ES-I3 (cell line): ENCODE results near the gene WRAP53.
A peak's percentile ranks its signal among the peaks of the same experiment; 100 is the strongest.

ENCODE experiments used
- H3K36me3 ChIP-seq: 2 replicates; pipeline ENCODE4 v1.6.1; 2013; ENCODE audit warnings: mild to moderate bottlenecking, low read length, control low read depth, moderate library complexity; ENCODE audit not compliant: insufficient read depth
- H3K4me1 ChIP-seq: 2 replicates; pipeline ENCODE4 v1.6.1; 2013; ENCODE audit warnings: mild to moderate bottlenecking, control low read depth, low read length; ENCODE audit not compliant: insufficient read depth
- H3K9ac ChIP-seq: 2 replicates; pipeline ENCODE4 v1.6.1; 2013; ENCODE audit warnings: low read depth, mild to moderate bottlenecking, low read length, moderate library complexity
- H3K9me3 ChIP-seq: 2 replicates; pipeline ENCODE4 v1.6.1; 2013; ENCODE audit warnings: mild to moderate bottlenecking, low read length, moderate library complexity; ENCODE audit not compliant: control insufficient read depth, insufficient read depth

Gene WRAP53

DNA sequence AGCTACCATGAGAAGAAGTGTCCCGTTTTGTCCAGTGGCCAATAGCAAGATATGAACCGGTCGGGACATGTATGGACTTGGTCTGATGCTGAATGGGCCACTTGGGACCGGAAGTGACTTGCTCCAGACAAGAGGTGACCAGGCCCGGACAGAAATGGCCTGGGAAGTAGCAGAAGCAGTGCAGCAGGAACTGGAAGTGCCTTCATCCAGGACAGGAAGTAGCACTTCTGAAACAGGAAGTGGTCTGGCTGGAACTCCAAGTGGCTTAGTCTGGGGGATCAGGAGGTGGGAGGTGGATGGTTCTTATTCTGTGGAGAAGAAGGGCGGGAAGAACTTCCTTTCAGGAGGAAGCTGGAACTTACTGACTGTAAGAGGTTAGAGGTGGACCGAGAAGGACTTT lies 22.0 kb downstream of the WRAP53 start:
- Histone ChIP-seq H3K9ac (no peak overlapping the region), H3K9me3 (no peaks in the 10 kb centered on the region), H3K4me1 (peaks cover 17% of the 10 kb centered on the region), H3K36me3 (no peaks in the 10 kb centered on the region)

DNA sequence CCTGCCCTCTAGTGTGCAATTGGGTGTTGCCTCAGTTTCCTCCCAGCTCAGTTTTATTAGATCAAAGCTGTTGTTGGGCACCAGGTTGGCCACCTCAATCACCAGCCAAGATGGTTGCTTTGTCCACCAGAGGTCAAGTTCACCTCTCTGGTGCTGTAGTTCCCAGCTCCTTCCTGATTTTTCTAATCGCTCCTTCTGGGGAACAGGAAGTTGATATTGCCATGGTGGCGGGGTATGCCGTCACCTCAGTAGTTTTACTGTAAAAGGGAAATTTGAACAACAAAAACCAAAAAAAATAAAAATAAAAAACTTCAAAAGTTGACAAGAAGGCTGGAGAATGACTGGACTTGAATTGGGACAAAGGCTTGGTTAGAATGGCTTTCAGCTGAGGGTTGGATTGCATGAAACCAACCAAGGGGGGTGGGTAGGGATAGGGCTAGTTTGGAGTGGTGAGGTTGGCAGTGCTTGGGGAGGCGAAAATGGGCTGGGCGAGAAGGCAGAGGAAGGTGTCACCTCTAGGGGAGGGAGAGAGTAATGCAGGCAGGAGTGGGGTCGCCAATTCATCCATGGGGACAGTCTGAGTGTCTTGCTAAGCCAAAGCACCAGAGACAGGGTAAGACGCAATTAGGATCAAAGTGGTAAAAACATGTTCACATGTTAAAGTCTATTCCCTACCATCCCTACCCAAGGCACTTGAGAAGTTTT lies 22.9 kb downstream of the WRAP53 start:
- Histone ChIP-seq H3K9me3 (no peaks in the 10 kb centered on the region), H3K36me3 (no peaks in the 10 kb centered on the region), H3K9ac (no peak overlapping the region), H3K4me1 (peaks cover 21% of the 10 kb centered on the region)

GRCh38 chr17:7712111-7712771 lies 24.0 kb downstream of the WRAP53 start:
- Histone ChIP-seq H3K4me1 (peaks cover 25% of the 10 kb centered on the region), H3K9ac (no peak overlapping the region)

GRCh38 chr17:7713782-7714181 lies 25.5 kb downstream of the WRAP53 start:
- Histone ChIP-seq H3K9ac (no peak overlapping the region), H3K36me3 (no peaks in the 10 kb centered on the region), H3K4me1 (peaks cover 25% of the 10 kb centered on the region), H3K9me3 (no peaks in the 10 kb centered on the region)

More at GRCh38 chr17:7712111-7712771, 24.0 kb downstream of the WRAP53 start:
- Histone ChIP-seq H3K36me3 (no peaks in the 10 kb centered on the region), H3K9me3 (no peaks in the 10 kb centered on the region)

GRCh38 chr17:7714721-7715594 lies 26.7 kb downstream of the WRAP53 start:
- Histone ChIP-seq H3K36me3 (no peaks in the 10 kb centered on the region), H3K9me3 (no peaks in the 10 kb centered on the region), H3K4me1 (peaks cover 26% of the 10 kb centered on the region), H3K9ac (no peak overlapping the region)

- Histone ChIP-seq H3K4me1 (peaks cover 22% of the 10 kb centered on the region), H3K36me3 (no peaks in the 10 kb centered on the region), H3K9ac (peak overlapping the region; percentile 79), H3K9me3 (no peaks in the 10 kb centered on the region)
Measured at GRCh38 chr17:7715936-7716886, 27.9 kb downstream of the WRAP53 start.

DNA sequence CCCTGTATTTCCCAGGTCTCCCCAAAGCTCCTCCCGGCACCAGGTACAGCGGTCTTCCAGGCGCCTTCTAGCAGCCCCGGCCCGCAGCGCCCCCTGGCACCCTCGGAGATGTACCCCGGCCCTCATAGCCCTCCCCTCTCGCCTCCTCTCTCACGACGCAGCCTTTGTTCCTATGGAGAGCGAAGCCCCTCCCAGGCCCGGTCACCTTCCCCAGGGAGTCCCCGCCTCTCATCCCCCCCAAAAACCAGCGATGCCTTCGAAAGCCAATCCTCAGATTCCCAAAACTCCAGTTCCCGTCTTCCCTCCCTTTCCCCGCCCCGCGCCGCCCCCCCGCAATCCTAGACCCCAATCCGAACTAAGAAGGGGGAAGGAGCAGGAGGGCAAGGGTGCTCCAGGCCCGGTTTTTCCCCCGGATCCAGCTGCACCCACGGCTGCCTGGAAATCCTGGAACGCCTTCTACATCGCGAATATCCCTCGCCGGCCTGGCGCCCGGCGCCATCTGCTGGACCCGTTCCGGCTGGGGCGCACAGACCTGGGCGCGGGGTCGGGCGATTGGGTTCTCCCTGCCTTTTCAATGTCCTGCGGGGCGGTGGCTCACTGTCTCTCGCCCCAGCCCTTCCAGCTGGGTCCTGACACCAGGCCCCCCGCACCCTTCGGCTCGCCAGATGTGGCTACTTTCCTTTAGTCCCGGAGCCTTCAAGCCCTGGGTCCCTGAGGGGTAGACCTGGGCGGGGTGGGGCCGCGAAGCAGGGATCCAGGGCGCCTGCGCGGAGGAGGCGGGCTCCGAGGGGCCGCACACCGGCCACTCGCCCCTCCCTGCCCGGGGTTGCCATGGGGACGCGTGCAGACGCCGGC lies 28.9 kb downstream of the WRAP53 start, which contains the start of gene DNAH2:
Gene DNAH2 (plus strand): TSS at position 844 of the 855 bp plus-strand sequence. CDS start 1,991 bp downstream, outside the sequence.
- H3K4me1 ChIP-seq, result peaks cover 16% of the 10 kb centered on the region
- H3K36me3 ChIP-seq, result no peaks in the 10 kb centered on the region
- H3K9me3 ChIP-seq, result no peaks in the 10 kb centered on the region
- peak within 1 kb of the TSS; percentile 79 for H3K9ac ChIP-seq

DNA sequence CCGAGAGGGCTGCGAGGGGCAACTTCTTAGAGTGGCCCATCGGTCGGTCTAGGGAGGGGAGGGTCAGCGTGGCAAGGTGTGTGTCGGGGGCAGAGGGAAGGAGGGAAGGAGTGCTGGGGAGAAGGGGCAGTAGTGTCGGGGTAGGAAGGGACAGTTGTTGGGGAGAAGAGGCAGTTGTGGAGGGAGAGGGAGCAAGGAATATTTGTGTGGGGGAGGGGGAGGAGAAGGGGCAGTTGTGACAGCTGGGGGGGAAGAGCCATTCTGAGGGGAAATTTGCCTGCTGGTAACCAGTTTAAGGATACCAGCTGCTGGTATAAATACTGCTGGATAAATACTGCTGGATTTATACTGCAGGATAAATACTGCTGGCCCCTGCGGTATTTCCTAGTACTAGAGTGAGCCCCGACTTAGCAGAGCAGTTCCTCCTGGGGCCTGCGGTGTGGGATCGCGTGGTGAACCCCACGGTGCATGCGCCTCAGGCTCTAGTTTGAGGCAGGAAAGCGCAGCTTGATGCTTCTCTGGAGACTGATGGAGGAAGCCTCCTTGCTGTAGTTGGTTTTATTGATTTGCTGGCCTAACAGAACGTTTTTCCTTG lies 29.6 kb downstream of the WRAP53 start:
- H3K9ac ChIP-seq, result peak overlapping the region; percentile 79; the same call in 1 of the 2 replicates
- no peaks in the 10 kb centered on the region for H3K9me3 ChIP-seq
- peaks cover 16% of the 10 kb centered on the region for H3K4me1 ChIP-seq
- H3K36me3 ChIP-seq, result no peaks in the 10 kb centered on the region

DNA sequence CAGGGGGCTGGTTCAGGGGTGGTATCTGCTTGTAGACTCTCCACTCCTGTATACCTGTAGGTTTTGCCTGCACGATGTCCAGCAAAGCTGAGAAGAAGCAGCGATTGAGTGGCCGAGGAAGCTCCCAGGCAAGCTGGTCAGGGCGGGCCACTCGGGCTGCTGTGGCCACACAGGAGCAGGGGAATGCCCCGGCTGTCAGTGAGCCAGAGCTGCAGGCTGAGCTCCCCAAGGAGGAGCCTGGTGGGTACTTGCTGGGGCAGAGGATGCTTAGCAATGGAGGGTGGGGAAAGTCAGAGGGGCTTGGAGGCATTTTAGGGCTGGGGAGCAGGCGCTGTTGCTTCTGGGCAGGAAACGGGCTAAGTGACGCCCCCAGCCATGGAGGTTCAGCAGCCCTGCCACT lies 31.4 kb downstream of the WRAP53 start:
- no peaks in the 10 kb centered on the region for H3K9me3 ChIP-seq
- H3K9ac ChIP-seq, result no peak overlapping the region
- no peaks in the 10 kb centered on the region for H3K36me3 ChIP-seq
- H3K4me1 ChIP-seq, result peaks cover 16% of the 10 kb centered on the region

- Histone ChIP-seq H3K9ac (no peak overlapping the region), H3K36me3 (no peaks in the 10 kb centered on the region), H3K4me1 (peaks cover 16% of the 10 kb centered on the region), H3K9me3 (no peaks in the 10 kb centered on the region)
Measured at GRCh38 chr17:7720125-7720524, 31.8 kb downstream of the WRAP53 start.

DNA sequence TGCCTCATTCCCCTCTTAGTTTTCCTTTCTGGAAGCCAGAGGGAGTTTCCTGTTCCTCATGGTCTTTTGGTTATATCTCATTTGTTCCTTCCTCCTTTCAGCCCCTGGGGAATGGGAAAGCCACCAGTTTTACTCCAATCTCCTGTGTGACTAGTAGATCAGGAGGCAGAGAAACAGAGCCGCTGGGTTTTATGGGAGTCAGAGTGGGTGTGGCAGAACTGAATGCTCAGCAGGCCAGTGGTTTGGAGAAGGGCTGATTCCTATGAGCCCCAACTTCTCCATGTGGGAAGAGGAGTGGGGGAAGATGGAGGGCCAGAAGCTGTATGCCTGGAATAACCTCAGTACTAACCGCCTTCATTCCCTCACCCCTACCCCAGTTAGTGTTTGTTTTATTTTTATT lies 33.3 kb downstream of the WRAP53 start:
- no peak overlapping the region for H3K9ac ChIP-seq
- peaks cover 8% of the 10 kb centered on the region for H3K4me1 ChIP-seq
- no peaks in the 10 kb centered on the region for H3K9me3 ChIP-seq
- no peaks in the 10 kb centered on the region for H3K36me3 ChIP-seq

- H3K36me3 ChIP-seq, result no peaks in the 10 kb centered on the region
- H3K4me1 ChIP-seq, result no peaks in the 10 kb centered on the region
- H3K9me3 ChIP-seq, result no peaks in the 10 kb centered on the region
- no peak overlapping the region for H3K9ac ChIP-seq
Measured at GRCh38 chr17:7727886-7728285, 39.6 kb downstream of the WRAP53 start.

DNA sequence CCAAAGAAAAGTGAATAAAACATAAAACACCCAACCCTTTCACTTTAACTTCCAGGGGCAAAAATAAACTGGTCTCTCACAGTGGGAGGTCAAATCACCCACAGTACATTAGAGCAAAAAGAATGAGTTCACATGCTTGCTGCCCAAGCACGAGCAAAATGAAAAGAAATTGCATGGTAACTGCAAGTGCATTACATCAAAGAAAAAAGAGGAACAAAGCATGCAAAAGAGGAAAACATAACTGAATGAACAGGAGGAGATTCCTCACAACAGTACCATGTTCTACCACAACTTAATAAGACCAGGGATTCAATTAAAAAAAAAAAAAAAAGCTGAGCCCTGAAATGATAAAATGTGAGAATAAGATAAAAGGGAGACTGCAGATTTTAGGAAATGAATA lies 41.5 kb downstream of the WRAP53 start:
- Histone ChIP-seq H3K36me3 (no peaks in the 10 kb centered on the region), H3K9ac (no peak overlapping the region)

More for the DNA sequence above, 41.5 kb downstream of the WRAP53 start:
- Histone ChIP-seq H3K4me1 (no peaks in the 10 kb centered on the region), H3K9me3 (no peaks in the 10 kb centered on the region)
